Small intestine (tissue), 7 donors: ENCODE measurements around the gene LY6G6C. TPM values are rescaled to one million over a fixed set of nuclear protein-coding genes. Genes with fewer than 3 reads are reported as not detected.

ENCODE experiments used
- DNase-seq, 2 donors: peaks; one replicate each; pipeline versions ENCODE4 v3.0.0 to v3.0.0-alpha.2; 2013
- FAIRE-seq: peaks from 2 replicates; lab custom pipeline; 2012; peaks lifted over from hg19 to GRCh38; lab: Jason Lieb, UNC
- H3K27ac ChIP-seq, 3 donors: one replicate each; pipeline ENCODE4 v1.5.1; 2013; ENCODE audit warnings: low read length in 2 of 3, mild to moderate bottlenecking in 2 of 3, control low read depth in 1 of 3, inconsistent platforms in 1 of 3, low read depth in 1 of 3, moderate library complexity in 1 of 3
- H3K27me3 ChIP-seq, 3 donors: one replicate each; pipeline ENCODE4 v1.6.1; 2013; ENCODE audit warnings: low read length in 3 of 3, inconsistent platforms in 1 of 3; ENCODE audit not compliant: control insufficient read depth in 3 of 3, insufficient read depth in 3 of 3
- H3K36me3 ChIP-seq, 3 donors: one replicate each; pipeline ENCODE4 v1.6.1; 2013; ENCODE audit warnings: low read length in 3 of 3, inconsistent platforms in 1 of 3, low read depth in 1 of 3, mild to moderate bottlenecking in 1 of 3, moderate library complexity in 1 of 3; ENCODE audit not compliant: control insufficient read depth in 3 of 3, insufficient read depth in 2 of 3
- H3K4me1 ChIP-seq, 3 donors: one replicate each; pipeline ENCODE4 v1.6.1; 2013; ENCODE audit warnings: low read length in 2 of 3, inconsistent platforms in 1 of 3, low read depth in 1 of 3, mild to moderate bottlenecking in 1 of 3, moderate library complexity in 1 of 3; ENCODE audit not compliant: control insufficient read depth in 3 of 3, insufficient read depth in 2 of 3
- H3K4me3 ChIP-seq, 3 donors: one replicate each; pipeline ENCODE4 v1.5.1; 2013; ENCODE audit warnings: low read length in 3 of 3, control low read depth in 1 of 3, inconsistent platforms in 1 of 3, low read depth in 1 of 3, mild to moderate bottlenecking in 1 of 3, moderate library complexity in 1 of 3
- H3K9me3 ChIP-seq, 2 donors: one replicate each; pipeline ENCODE4 v1.6.1; 2013; ENCODE audit warnings: low read depth in 1 of 2, low read length in 1 of 2; ENCODE audit not compliant: control insufficient read depth in 2 of 2, insufficient read depth in 1 of 2
- WGBS, 3 donors: extraction: QIAGEN DNeasy Blood & Tissue Kit; methylation state at CpG; one replicate each; pipeline ENCODE4 v1.1.7; 2013; 5-methylcytosine and 5-hydroxymethylcytosine counted together
- polyA plus RNA-seq, 4 donors: library from polyadenylated mRNA; stranded (reverse) in 3 of 4; unstranded in 1 of 4; fragments of 200-250 nt in 3 of 4; fragments of 120-200 nt in 1 of 4; gene quantifications; one replicate each; pipeline versions ENCODE4 v1.2.1 to v1.2.3, GENCODE V29; 2013
- donor health status: healthy with polysubstance abuse.
- donor health status: control.
- donor health status: control.
- donor health status: Bipolar disorder and iron deficiency.
- donor health status: healthy.

LY6G6C gene
- polyA plus RNA-seq, 4 donors: 0.18 TPM; not detected in 3

- Histone ChIP-seq H3K27me3 (no peaks in the 10 kb centered on the region), H3K36me3 (peaks cover 0 to 17% (median 0%) of the 10 kb centered on the region in 3 donors), H3K4me1 (peaks cover 0 to 20% (median 4%) of the 10 kb centered on the region in 3 donors), H3K27ac (no peak overlapping the region), H3K9me3 (no peaks in the 10 kb centered on the region), H3K4me3 (no peak overlapping the region)
- WGBS, 3 donors: 74 to 81% (median 80%) methylated on average over 8 of the region's 8 CpGs
- FAIRE-seq: no peak
- DNase-seq: no peak
These were observed 43.6 kb downstream of the LY6G6C start for GRCh38 chr6:31677955-31678354.

DNA sequence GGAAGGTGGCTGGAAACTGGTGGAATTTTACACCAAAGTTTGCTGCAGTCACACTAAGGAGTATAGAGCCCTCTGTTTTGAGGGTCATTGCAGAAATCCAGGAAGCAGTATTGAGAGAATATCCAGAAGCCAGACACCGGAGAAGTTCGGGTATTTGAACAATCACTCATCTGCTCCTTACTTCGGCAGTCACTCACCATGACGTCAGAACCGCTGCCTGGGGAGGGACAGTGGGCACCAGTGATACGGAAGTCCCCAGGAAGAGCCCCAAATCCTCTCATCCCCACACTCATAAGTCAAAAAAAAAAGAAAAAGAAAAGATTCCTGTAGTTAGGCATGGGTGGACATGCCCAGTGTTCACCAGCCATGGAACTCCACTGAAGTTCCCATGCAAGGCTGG is 44.6 kb downstream of the LY6G6C start:
- Histone ChIP-seq H3K4me1 (peaks cover 0 to 17% (median 4%) of the 10 kb centered on the region in 3 donors), H3K27ac (no peak overlapping the region), H3K4me3 (no peak overlapping the region), H3K36me3 (peaks cover 2 to 27% (median 3%) of the 10 kb centered on the region in 3 donors), H3K9me3 (no peaks in the 10 kb centered on the region), H3K27me3 (no peaks in the 10 kb centered on the region)
- DNase-seq (no peak), FAIRE-seq (no peak)
- 70 to 84% (median 79%) methylated on average over 6 of the region's 6 CpGs for WGBS, 3 donors

DNA sequence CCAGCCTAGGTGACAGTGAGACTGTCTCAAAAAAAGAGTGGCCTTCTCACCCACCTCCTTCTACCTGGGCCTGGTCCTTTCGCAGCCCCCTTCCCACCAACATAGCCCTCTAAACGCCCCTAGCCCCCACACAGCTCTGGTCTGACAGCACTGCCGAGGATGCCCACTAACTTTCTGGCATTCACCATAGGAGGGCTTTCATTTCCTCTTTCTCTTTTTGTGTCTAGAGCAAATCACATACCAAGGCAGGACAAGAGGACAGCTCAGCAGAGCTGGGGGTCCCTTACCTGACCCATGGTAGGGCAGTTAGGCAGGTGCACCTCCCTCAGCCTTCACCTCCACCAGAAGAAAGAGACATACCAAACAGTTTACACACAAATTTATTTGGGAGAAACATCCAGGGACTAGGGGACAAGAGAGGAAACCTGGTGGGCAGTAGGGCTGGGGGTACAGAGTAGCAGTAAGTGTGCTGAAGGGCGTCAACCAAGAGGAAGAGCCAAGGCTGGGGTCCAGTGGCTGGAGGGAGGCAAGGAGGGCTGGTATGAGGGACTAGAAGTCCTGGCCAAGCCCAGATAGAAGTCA is 45.1 kb downstream of the LY6G6C start:
- Histone ChIP-seq H3K9me3 (no peaks in the 10 kb centered on the region), H3K4me3 (no peak overlapping the region), H3K4me1 (peaks cover 0 to 12% (median 4%) of the 10 kb centered on the region in 3 donors), H3K27ac (no peak overlapping the region), H3K27me3 (no peaks in the 10 kb centered on the region), H3K36me3 (peaks cover 6 to 32% (median 6%) of the 10 kb centered on the region in 3 donors)
- 83 to 88% (median 86%) methylated on average over 4 of the region's 4 CpGs for WGBS, 3 donors
- FAIRE-seq (no peak), DNase-seq (no peak)

GRCh38 chr6:31669676-31670075 is 51.9 kb downstream of the LY6G6C start, which contains the start of gene LY6G5B:
TSS of gene LY6G5B (plus strand) at chr6:31669976. CDS start at chr6:31670951, 975 bp downstream.
- Histone ChIP-seq H3K9me3 (no peaks in the 10 kb centered on the region), H3K4me1 (peaks cover 0 to 11% (median 5%) of the 10 kb centered on the region in 3 donors), H3K36me3 (peaks cover 20 to 73% (median 21%) of the 10 kb centered on the region in 3 donors), H3K4me3 (no peak within 1 kb of the TSS), H3K27me3 (no peaks in the 10 kb centered on the region), H3K27ac (no peak within 1 kb of the TSS)
- no peak for FAIRE-seq
- 79 to 87% (median 85%) methylated on average over 8 of the region's 8 CpGs for WGBS, 3 donors
- DNase-seq: no peak

Other genes starting within 250 kb of the LY6G6C start
- 1 to 10 TPM in 3 of 4 donors, under 1 TPM in 1; 0.69 to 6.1 (median 2.0) TPM for gene MICB, start 223.6 kb downstream of the LY6G6C start, polyA plus RNA-seq
- gene MCCD1, start 192.8 kb downstream of the LY6G6C start, polyA plus RNA-seq: not detected
- gene DDX39B, start 179.7 kb downstream of the LY6G6C start, polyA plus RNA-seq: 100 to 1,000 TPM; 307 to 440 (median 358) TPM
- gene ATP6V1G2, start 175.1 kb downstream of the LY6G6C start, polyA plus RNA-seq: 1 to 10 TPM in 3 of 4 donors, under 1 TPM in 1; 0.81 to 6.3 (median 1.9) TPM
- 10 to 100 TPM; 26.2 to 47.3 (median 31.8) TPM for gene NFKBIL1, start 174.1 kb downstream of the LY6G6C start, polyA plus RNA-seq
- gene LTA, start 149.5 kb downstream of the LY6G6C start, polyA plus RNA-seq: 1 to 10 TPM in 1 of 4 donors, under 1 TPM in 1, not detected in 2; 0.24 to 1.0 TPM
- under 1 TPM in 3 of 4 donors, not detected in 1; 0.18 to 0.59 (median 0.45) TPM for gene TNF, start 146.2 kb downstream of the LY6G6C start, polyA plus RNA-seq
- 10 to 100 TPM in 1 of 4 donors, 1 to 10 TPM in 3; 4.0 to 19.7 (median 8.0) TPM for gene LTB, start 139.3 kb downstream of the LY6G6C start, polyA plus RNA-seq
- gene LST1, start 135.5 kb downstream of the LY6G6C start, polyA plus RNA-seq: 10 to 100 TPM in 2 of 4 donors, 1 to 10 TPM in 2; 3.1 to 37.0 (median 14.5) TPM
- gene NCR3, start 128.7 kb downstream of the LY6G6C start, polyA plus RNA-seq: 1 to 10 TPM in 1 of 4 donors, under 1 TPM in 1, not detected in 2; 0.33 to 1.4 TPM
- 100 to 1,000 TPM in 1 of 4 donors, 10 to 100 TPM in 2, 1 to 10 TPM in 1; 5.6 to 102 (median 48.9) TPM for gene AIF1, start 106.5 kb downstream of the LY6G6C start, polyA plus RNA-seq
- gene PRRC2A, start 101.0 kb downstream of the LY6G6C start, polyA plus RNA-seq: 100 to 1,000 TPM in 1 of 4 donors, 10 to 100 TPM in 3; 54.6 to 104 (median 74.4) TPM
- 100 to 1,000 TPM; 193 to 381 (median 284) TPM for gene BAG6, start 69.1 kb downstream of the LY6G6C start, polyA plus RNA-seq
- 10 to 100 TPM in 1 of 4 donors, 1 to 10 TPM in 3; 7.2 to 32.8 (median 8.2) TPM for gene APOM, start 65.9 kb downstream of the LY6G6C start, polyA plus RNA-seq
- 10 to 100 TPM; 17.3 to 29.1 (median 23.2) TPM for gene C6orf47, start 61.0 kb downstream of the LY6G6C start, polyA plus RNA-seq
- gene GPANK1, start 56.7 kb downstream of the LY6G6C start, polyA plus RNA-seq: 10 to 100 TPM; 14.8 to 30.2 (median 21.7) TPM
- 100 to 1,000 TPM; 185 to 231 (median 206) TPM for gene CSNK2B, start 55.7 kb downstream of the LY6G6C start, polyA plus RNA-seq
- 10 to 100 TPM in 1 of 4 donors, 1 to 10 TPM in 3; 3.8 to 16.5 (median 4.2) TPM for gene LY6G5B, start 51.8 kb downstream of the LY6G6C start, polyA plus RNA-seq
- 1 to 10 TPM; 2.6 to 3.8 (median 3.1) TPM for gene LY6G5C, start 40.7 kb downstream of the LY6G6C start, polyA plus RNA-seq
- gene ABHD16A, start 18.4 kb downstream of the LY6G6C start, polyA plus RNA-seq: 10 to 100 TPM; 34.6 to 63.8 (median 50.3) TPM
- under 1 TPM in 1 of 4 donors, not detected in 3; 0.12 TPM for gene LY6G6F, start 14.9 kb downstream of the LY6G6C start, polyA plus RNA-seq
- under 1 TPM in 1 of 4 donors, not detected in 3; 0.22 TPM for gene LY6G6D, start 6.4 kb downstream of the LY6G6C start, polyA plus RNA-seq
- gene MPIG6B, start 1.6 kb upstream of the LY6G6C start, polyA plus RNA-seq: under 1 TPM in 2 of 4 donors, not detected in 2; 0.13 to 0.59 TPM
- gene DDAH2, start 7.6 kb upstream of the LY6G6C start, polyA plus RNA-seq: 10 to 100 TPM; 64.4 to 89.7 (median 76.1) TPM
- gene CLIC1, start 14.8 kb upstream of the LY6G6C start, polyA plus RNA-seq: 100 to 1,000 TPM; 400 to 576 (median 535) TPM
- 10 to 100 TPM in 2 of 4 donors, 1 to 10 TPM in 2; 1.6 to 53.1 (median 9.2) TPM for gene MSH5, start 18.3 kb upstream of the LY6G6C start, polyA plus RNA-seq
- 10 to 100 TPM in 1 of 4 donors, 1 to 10 TPM in 3; 1.4 to 15.5 (median 4.6) TPM for gene SAPCD1, start 40.9 kb upstream of the LY6G6C start, polyA plus RNA-seq
- gene VWA7, start 55.6 kb upstream of the LY6G6C start, polyA plus RNA-seq: 10 to 100 TPM in 1 of 4 donors, 1 to 10 TPM in 3; 2.9 to 11.9 (median 6.4) TPM
- 10 to 100 TPM; 19.9 to 42.4 (median 24.2) TPM for gene VARS1, start 74.0 kb upstream of the LY6G6C start, polyA plus RNA-seq
- gene LSM2, start 85.2 kb upstream of the LY6G6C start, polyA plus RNA-seq: 10 to 100 TPM; 27.3 to 90.2 (median 39.3) TPM
- 1 to 10 TPM in 2 of 4 donors, under 1 TPM in 2; 0.27 to 2.6 (median 1.1) TPM for gene HSPA1L, start 93.5 kb upstream of the LY6G6C start, polyA plus RNA-seq
- 10 to 100 TPM in 3 of 4 donors, 1 to 10 TPM in 1; 9.7 to 49.6 (median 25.7) TPM for gene HSPA1A, start 93.8 kb upstream of the LY6G6C start, polyA plus RNA-seq
- gene HSPA1B, start 106.0 kb upstream of the LY6G6C start, polyA plus RNA-seq: 100 to 1,000 TPM in 1 of 4 donors, 10 to 100 TPM in 3; 16.5 to 130 (median 35.0) TPM
- 100 to 1,000 TPM in 1 of 4 donors, 10 to 100 TPM in 3; 24.8 to 466 (median 37.4) TPM for gene NEU1, start 141.1 kb upstream of the LY6G6C start, polyA plus RNA-seq
- gene SLC44A4, start 157.3 kb upstream of the LY6G6C start, polyA plus RNA-seq: 100 to 1,000 TPM in 3 of 4 donors, 10 to 100 TPM in 1; 82.3 to 215 (median 130) TPM
- gene EHMT2, start 176.0 kb upstream of the LY6G6C start, polyA plus RNA-seq: 10 to 100 TPM; 27.8 to 50.3 (median 37.4) TPM
- 10 to 100 TPM in 1 of 4 donors, 1 to 10 TPM in 3; 1.6 to 12.5 (median 5.2) TPM for gene ZBTB12, start 180.3 kb upstream of the LY6G6C start, polyA plus RNA-seq
- gene C2, start 206.0 kb upstream of the LY6G6C start, polyA plus RNA-seq: 10 to 100 TPM in 3 of 4 donors, 1 to 10 TPM in 1; 7.4 to 58.7 (median 21.3) TPM
- 100 to 1,000 TPM in 1 of 4 donors, 10 to 100 TPM in 3; 38.7 to 141 (median 80.6) TPM for gene CFB, start 224.3 kb upstream of the LY6G6C start, polyA plus RNA-seq
- gene NELFE, start 237.2 kb upstream of the LY6G6C start, polyA plus RNA-seq: 10 to 100 TPM; 55.6 to 77.1 (median 59.1) TPM
- 100 to 1,000 TPM in 2 of 4 donors, 10 to 100 TPM in 2; 51.4 to 171 (median 85.7) TPM for gene SKIC2, start 237.4 kb upstream of the LY6G6C start, polyA plus RNA-seq